OCI-LY1 (cell line): ENCODE results near the gene ADGRL2.

Experiments used
- H2AFZ ChIP-seq: fragments of 200-600 bp; sonication (generic), shearing (Covaris generic); 2 replicates; pipeline ENCODE4 v1.6.0; 2014; ENCODE audit warnings: antibody characterized with exemption, mild to moderate bottlenecking, low read length
- H3F3A ChIP-seq: fragments of 200-600 bp; sonication (generic), shearing (Covaris generic); 2 replicates; pipeline ENCODE4 v1.6.0; 2014; ENCODE audit warnings: mild to moderate bottlenecking, antibody characterized with exemption, low read length, moderate library complexity; ENCODE audit not compliant: insufficient read depth
- H3K27ac ChIP-seq: fragments of 200-600 bp; sonication (generic); 2 replicates; pipeline ENCODE4 v1.5.1; 2014; ENCODE audit warnings: low read length, mixed run types, mild to moderate bottlenecking, low read depth; ENCODE audit not compliant: poor library complexity, severe bottlenecking
- H3K27me3 ChIP-seq: fragments of 200-600 bp; sonication (generic); 2 replicates; pipeline ENCODE4 v1.6.0; 2014; ENCODE audit warnings: antibody characterized with exemption, mild to moderate bottlenecking, low read length, moderate library complexity; ENCODE audit not compliant: insufficient read depth
- H3K36me3 ChIP-seq: fragments of 200-600 bp; sonication (generic); 2 replicates; pipeline ENCODE4 v1.6.1; 2014; ENCODE audit warnings: mild to moderate bottlenecking, antibody characterized with exemption, low read length, moderate library complexity, mixed read lengths; ENCODE audit not compliant: insufficient read depth
- H3K4me1 ChIP-seq: fragments of 200-600 bp; sonication (generic); 2 replicates; pipeline ENCODE4 v1.5.1; 2014; ENCODE audit warnings: mild to moderate bottlenecking, low read length, moderate library complexity; ENCODE audit not compliant: insufficient read depth, severe bottlenecking
- H3K4me2 ChIP-seq: fragments of 200-600 bp; sonication (generic), shearing (Covaris generic); 2 replicates; pipeline ENCODE4 v1.6.1; 2014; ENCODE audit warnings: low read length
- H3K4me3 ChIP-seq: fragments of 200-600 bp; sonication (generic); 2 replicates; pipeline ENCODE4 v1.5.1; 2014; ENCODE audit warnings: low read length, low read depth, mild to moderate bottlenecking, mixed read lengths; ENCODE audit not compliant: poor library complexity, severe bottlenecking
- H3K79me2 ChIP-seq: fragments of 200-600 bp; shearing (Covaris generic); 2 replicates; pipeline ENCODE4 v1.6.1; 2016; ENCODE audit warnings: mixed run types, low read length, mixed read lengths; ENCODE audit not compliant: insufficient read depth
- H3K9ac ChIP-seq: fragments of 200-600 bp; sonication (generic), shearing (Covaris generic); 2 replicates; pipeline ENCODE4 v1.6.1; 2014; ENCODE audit warnings: mild to moderate bottlenecking, low read length, mixed read lengths
- H3K9me2 ChIP-seq: fragments of 200-600 bp; sonication (generic), shearing (Covaris generic); 2 replicates; pipeline ENCODE4 v1.6.1; 2014; ENCODE audit warnings: low read depth, mild to moderate bottlenecking, low read length, mixed read lengths
- H3K9me3 ChIP-seq: fragments of 200-600 bp; shearing (Covaris generic); 2 replicates; pipeline ENCODE4 v1.6.1; 2014; ENCODE audit warnings: low read length, mixed read lengths
- H4K20me1 ChIP-seq: fragments of 200-600 bp; sonication (generic), shearing (Covaris generic); 2 replicates; pipeline ENCODE4 v1.6.0; 2016; ENCODE audit warnings: mild to moderate bottlenecking, low read length; ENCODE audit not compliant: insufficient read depth
- EZH2 ChIP-seq: fragments of 200-600 bp; sonication (generic), shearing (Covaris generic); IDR thresholded peaks from 2 replicates; pipeline ENCODE4 v1.8.0; 2017; ENCODE audit warnings: borderline replicate concordance, mixed run types, mild to moderate bottlenecking, antibody characterized with exemption, low read length, moderate library complexity, mixed read lengths
- TF ChIP-seq, protein P1 (sequence below): fragments of 200-600 bp; sonication (generic), shearing (Covaris generic); IDR thresholded peaks from 2 replicates; pipeline ENCODE4 v1.5.1; 2017; ENCODE audit warnings: mild to moderate bottlenecking, antibody characterized with exemption, low read length, moderate library complexity, mixed read lengths

ADGRL2 gene

DNA sequence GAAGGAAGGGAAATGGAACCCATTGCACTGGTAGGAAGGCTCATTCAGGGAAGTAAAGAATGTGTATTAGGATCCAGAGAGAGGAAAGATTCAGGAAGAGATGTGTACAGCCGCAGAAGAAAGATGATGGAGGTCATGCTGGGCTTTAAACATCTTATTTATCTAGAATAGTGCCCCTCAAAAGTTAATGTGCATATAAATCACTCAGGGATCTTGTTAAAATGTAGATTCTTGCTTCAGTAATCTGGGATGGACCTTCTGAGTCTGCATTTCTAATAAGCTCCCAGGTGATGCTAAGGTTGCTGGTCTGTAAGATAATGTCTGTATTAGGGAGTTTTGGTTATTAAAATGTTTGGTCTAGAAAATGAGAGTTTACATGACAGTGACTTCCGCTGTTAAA lies 46.3 kb downstream of the ADGRL2 start:
- no peaks in the 10 kb centered on the region for H3K4me1 ChIP-seq
- H3K27ac ChIP-seq, result no peak overlapping the region
- no peaks in the 10 kb centered on the region for H3K27me3 ChIP-seq
- H3K9ac ChIP-seq, result no peak overlapping the region
- no peaks in the 10 kb centered on the region for H3K36me3 ChIP-seq
- no peak overlapping the region for H3K4me2 ChIP-seq
- no peaks in the 10 kb centered on the region for H3F3A ChIP-seq
- H4K20me1 ChIP-seq, result no peaks in the 10 kb centered on the region
- H3K79me2 ChIP-seq, result no peaks in the 10 kb centered on the region
- no peak overlapping the region for H3K4me3 ChIP-seq
- H3K9me3 ChIP-seq, result no peaks in the 10 kb centered on the region
- H3K9me2 ChIP-seq, result no peaks in the 10 kb centered on the region
- no peak for TF ChIP-seq EZH2
- no peak overlapping the region for H2AFZ ChIP-seq

DNA sequence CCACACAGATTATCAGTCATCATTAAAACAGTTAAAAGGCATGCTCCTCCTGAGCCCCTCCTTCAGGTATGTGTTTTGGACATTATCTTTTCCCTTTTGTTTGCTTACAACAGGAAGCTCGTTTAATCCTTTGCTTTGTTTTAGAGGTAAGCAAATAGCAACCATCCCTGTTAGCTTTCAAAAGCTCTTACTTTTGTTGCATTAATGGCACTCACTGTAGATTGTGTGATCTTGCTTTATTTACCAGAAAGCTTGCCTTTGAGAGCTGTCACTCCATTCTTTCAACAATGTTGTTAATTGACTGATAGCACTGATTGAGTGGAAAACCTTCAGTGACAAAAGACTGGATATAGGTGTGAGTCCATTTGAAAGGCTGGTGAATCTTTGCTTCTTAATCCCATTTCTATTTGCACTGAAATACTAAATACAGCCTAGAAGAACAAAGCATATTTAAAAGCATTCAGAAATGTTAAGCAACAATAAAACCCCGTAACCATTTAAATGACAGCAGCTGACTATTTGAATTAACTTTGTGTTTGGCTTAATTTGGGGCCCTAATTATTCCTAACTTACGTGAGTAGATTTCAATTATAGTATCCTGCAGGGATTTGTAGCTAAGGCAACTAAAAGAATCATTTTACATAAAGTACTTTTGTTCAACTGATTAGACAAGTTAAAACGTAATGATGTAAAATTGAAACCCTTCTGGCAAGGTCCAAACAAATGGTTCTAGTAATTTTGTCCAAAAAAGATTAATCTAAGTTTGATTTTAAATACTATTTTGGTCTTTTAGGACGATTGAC lies 48.3 kb downstream of the ADGRL2 start:
- no peaks in the 10 kb centered on the region for H3K79me2 ChIP-seq

DNA sequence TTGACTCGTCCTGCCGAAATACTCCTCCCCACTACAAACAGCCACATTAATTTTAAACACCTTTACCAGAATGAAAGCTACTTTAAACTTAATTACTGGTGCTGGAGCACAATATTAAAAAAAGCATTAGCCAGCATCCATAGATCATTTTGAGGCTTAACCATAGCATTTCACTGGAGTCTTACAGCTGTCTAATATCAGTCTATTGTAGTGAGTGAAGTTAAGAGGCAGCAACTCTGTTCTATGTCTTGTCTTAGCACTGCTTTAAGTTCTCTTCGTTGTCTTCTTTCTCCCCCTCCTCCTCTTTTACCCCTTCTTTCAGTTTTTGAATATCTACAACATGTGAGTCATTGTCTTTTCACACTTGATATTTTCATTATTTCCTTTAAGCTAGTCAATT lies 49.3 kb downstream of the ADGRL2 start:
- Histone ChIP-seq H3K27me3 (no peaks in the 10 kb centered on the region), H3K9me2 (no peaks in the 10 kb centered on the region), H3K9me3 (no peaks in the 10 kb centered on the region), H3K27ac (no peak overlapping the region), H3K79me2 (no peaks in the 10 kb centered on the region), H3K9ac (no peak overlapping the region), H2AFZ (no peak overlapping the region), H3K4me2 (no peak overlapping the region), H4K20me1 (no peaks in the 10 kb centered on the region), H3F3A (no peaks in the 10 kb centered on the region), H3K4me3 (no peak overlapping the region), H3K36me3 (no peaks in the 10 kb centered on the region), H3K4me1 (no peaks in the 10 kb centered on the region)
- TF ChIP-seq, protein P1, sequence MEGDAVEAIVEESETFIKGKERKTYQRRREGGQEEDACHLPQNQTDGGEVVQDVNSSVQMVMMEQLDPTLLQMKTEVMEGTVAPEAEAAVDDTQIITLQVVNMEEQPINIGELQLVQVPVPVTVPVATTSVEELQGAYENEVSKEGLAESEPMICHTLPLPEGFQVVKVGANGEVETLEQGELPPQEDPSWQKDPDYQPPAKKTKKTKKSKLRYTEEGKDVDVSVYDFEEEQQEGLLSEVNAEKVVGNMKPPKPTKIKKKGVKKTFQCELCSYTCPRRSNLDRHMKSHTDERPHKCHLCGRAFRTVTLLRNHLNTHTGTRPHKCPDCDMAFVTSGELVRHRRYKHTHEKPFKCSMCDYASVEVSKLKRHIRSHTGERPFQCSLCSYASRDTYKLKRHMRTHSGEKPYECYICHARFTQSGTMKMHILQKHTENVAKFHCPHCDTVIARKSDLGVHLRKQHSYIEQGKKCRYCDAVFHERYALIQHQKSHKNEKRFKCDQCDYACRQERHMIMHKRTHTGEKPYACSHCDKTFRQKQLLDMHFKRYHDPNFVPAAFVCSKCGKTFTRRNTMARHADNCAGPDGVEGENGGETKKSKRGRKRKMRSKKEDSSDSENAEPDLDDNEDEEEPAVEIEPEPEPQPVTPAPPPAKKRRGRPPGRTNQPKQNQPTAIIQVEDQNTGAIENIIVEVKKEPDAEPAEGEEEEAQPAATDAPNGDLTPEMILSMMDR, result no peak
- TF ChIP-seq EZH2, result no peak

More for the DNA sequence above, 48.3 kb downstream of the ADGRL2 start:
- H2AFZ ChIP-seq, result no peak overlapping the region
- no peaks in the 10 kb centered on the region for H4K20me1 ChIP-seq
- no peak for TF ChIP-seq EZH2
- TF ChIP-seq, protein P1, result no peak
- no peaks in the 10 kb centered on the region for H3K9me3 ChIP-seq
- H3K4me3 ChIP-seq, result no peak overlapping the region
- no peaks in the 10 kb centered on the region for H3K4me1 ChIP-seq
- no peak overlapping the region for H3K9ac ChIP-seq
- no peak overlapping the region for H3K4me2 ChIP-seq
- H3K27ac ChIP-seq, result no peak overlapping the region
- H3K36me3 ChIP-seq, result no peaks in the 10 kb centered on the region
- H3K9me2 ChIP-seq, result no peaks in the 10 kb centered on the region
- H3F3A ChIP-seq, result no peaks in the 10 kb centered on the region
- H3K27me3 ChIP-seq, result no peaks in the 10 kb centered on the region

DNA sequence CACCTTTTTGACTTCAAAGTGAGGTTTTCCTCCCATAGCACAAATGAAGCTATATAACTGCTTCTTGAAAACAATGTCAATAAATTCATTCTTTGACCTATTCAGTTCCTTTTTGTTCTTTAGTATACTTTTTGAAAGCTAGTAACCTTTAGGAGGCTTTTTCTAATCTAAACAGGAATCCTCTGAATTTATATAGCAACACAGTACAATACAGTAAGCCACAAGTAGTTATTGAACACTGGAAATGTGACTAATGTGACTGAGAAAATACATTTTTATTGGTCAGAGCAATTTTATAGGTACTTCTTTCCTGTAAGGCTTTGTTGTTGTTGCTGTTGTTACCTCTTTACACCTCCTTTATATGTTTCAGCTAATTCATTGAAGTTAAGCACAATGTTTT lies 49.8 kb downstream of the ADGRL2 start:
- no peak overlapping the region for H2AFZ ChIP-seq
- no peak overlapping the region for H3K9ac ChIP-seq
- H3F3A ChIP-seq, result no peaks in the 10 kb centered on the region
- H3K36me3 ChIP-seq, result no peaks in the 10 kb centered on the region
- H3K79me2 ChIP-seq, result no peaks in the 10 kb centered on the region
- no peak overlapping the region for H3K4me3 ChIP-seq
- H3K27ac ChIP-seq, result no peak overlapping the region
- TF ChIP-seq EZH2, result no peak
- TF ChIP-seq, protein P1, result no peak
- no peak overlapping the region for H3K4me2 ChIP-seq
- H3K4me1 ChIP-seq, result no peaks in the 10 kb centered on the region
- H3K9me2 ChIP-seq, result no peaks in the 10 kb centered on the region
- no peaks in the 10 kb centered on the region for H4K20me1 ChIP-seq
- H3K9me3 ChIP-seq, result no peaks in the 10 kb centered on the region
- no peaks in the 10 kb centered on the region for H3K27me3 ChIP-seq
